SJSA1 (cell line): ENCODE data around the gene CALD1. TPM values are rescaled to one million over a fixed set of nuclear protein-coding genes. Genes with fewer than 3 reads are reported as not detected.
A peak's percentile ranks its signal among the peaks of the same experiment; 100 is the strongest.
"Not testable (repeated sequence)": the region's sequence is repeated elsewhere in the genome, so short reads cannot be mapped to it uniquely, and the experiment has no call there.

Experiments
- DNase-seq, 2 experiments: peaks; one replicate each; pipeline ENCODE4 v3.0.0-alpha.2; 2015 to 2020; ENCODE audit warnings: low spot score in 2 of 2, low read depth in 1 of 2
- H3K27ac ChIP-seq: fragments of 250-450 bp; sonication (Bioruptor Pico); 2 replicates; pipeline ENCODE4 v1.5.1; 2020; ENCODE audit warnings: mild to moderate bottlenecking, moderate library complexity
- H3K27me3 ChIP-seq: fragments of 250-450 bp; sonication (Bioruptor Pico); replicated peaks from 2 replicates; pipeline ENCODE4 v1.5.1; 2020; ENCODE audit warnings: mild to moderate bottlenecking, moderate library complexity
- H3K36me3 ChIP-seq: fragments of 250-450 bp; sonication (Bioruptor Pico); 2 replicates; pipeline ENCODE4 v1.5.1; 2020; ENCODE audit warnings: mild to moderate bottlenecking
- H3K4me1 ChIP-seq: fragments of 250-450 bp; sonication (Bioruptor Pico); replicated peaks from 2 replicates; pipeline ENCODE4 v1.6.1; 2021; ENCODE audit warnings: mild to moderate bottlenecking
- H3K4me3 ChIP-seq: fragments of 250-450 bp; sonication (Bioruptor Pico); 2 replicates; pipeline ENCODE4 v1.5.1; 2020; ENCODE audit warnings: mild to moderate bottlenecking
- H3K9me3 ChIP-seq: fragments of 250-450 bp; sonication (Bioruptor Pico); replicated peaks from 2 replicates; pipeline ENCODE4 v1.5.1; 2020; ENCODE audit warnings: mild to moderate bottlenecking
- total RNA-seq: library from RNA; depleted of rRNA; stranded (reverse); fragments of >200 nt; shearing (Covaris generic); gene quantifications from 2 replicates; pipeline ENCODE4 v1.2.3, GENCODE V29; 2014

The CALD1 gene
- total RNA-seq, 1 experiment from 2014 or later: 544 TPM

GRCh38 chr7:134948736-134949135, 169.3 kb downstream of the CALD1 start:
- H3K4me3 ChIP-seq: no peak overlapping the region
- no peak for DNase-seq
- no peaks in the 10 kb centered on the region for H3K27me3 ChIP-seq
- H3K27ac ChIP-seq: no peak overlapping the region
- no peaks in the 10 kb centered on the region for H3K9me3 ChIP-seq
- H3K4me1 ChIP-seq: no peaks in the 10 kb centered on the region
- H3K36me3 ChIP-seq: peaks cover 96% of the 10 kb centered on the region

- H3K4me1 ChIP-seq: no peaks in the 10 kb centered on the region
- peaks cover 96% of the 10 kb centered on the region for H3K36me3 ChIP-seq
- no peak for DNase-seq
- no peak overlapping the region for H3K27ac ChIP-seq
- no peak overlapping the region for H3K4me3 ChIP-seq
- no peaks in the 10 kb centered on the region for H3K27me3 ChIP-seq
- H3K9me3 ChIP-seq: no peaks in the 10 kb centered on the region
Observed at GRCh38 chr7:134949171-134949570, 169.7 kb downstream of the CALD1 start.

GRCh38 chr7:134954197-134955082, 175.0 kb downstream of the CALD1 start:
- H3K36me3 ChIP-seq: peaks cover 97% of the 10 kb centered on the region
- DNase-seq: no peak
- no peak overlapping the region for H3K27ac ChIP-seq

GRCh38 chr7:134957005-134957404, 177.6 kb downstream of the CALD1 start:
- no peak overlapping the region for H3K27ac ChIP-seq
- no peaks in the 10 kb centered on the region for H3K4me1 ChIP-seq
- no peak for DNase-seq
- H3K9me3 ChIP-seq: no peaks in the 10 kb centered on the region
- H3K4me3 ChIP-seq: no peak overlapping the region
- no peaks in the 10 kb centered on the region for H3K27me3 ChIP-seq
- peaks cover 97% of the 10 kb centered on the region for H3K36me3 ChIP-seq

More at GRCh38 chr7:134954197-134955082, 175.0 kb downstream of the CALD1 start:
- H3K4me1 ChIP-seq: no peaks in the 10 kb centered on the region
- H3K27me3 ChIP-seq: no peaks in the 10 kb centered on the region
- H3K9me3 ChIP-seq: no peaks in the 10 kb centered on the region
- no peak overlapping the region for H3K4me3 ChIP-seq

GRCh38 chr7:134959810-134960209, 180.4 kb downstream of the CALD1 start:
- peaks cover 97% of the 10 kb centered on the region for H3K36me3 ChIP-seq
- H3K4me3 ChIP-seq: no peak overlapping the region
- no peaks in the 10 kb centered on the region for H3K27me3 ChIP-seq
- no peak overlapping the region for H3K27ac ChIP-seq
- no peak for DNase-seq
- H3K9me3 ChIP-seq: no peaks in the 10 kb centered on the region
- H3K4me1 ChIP-seq: no peaks in the 10 kb centered on the region

GRCh38 chr7:134962270-134962780, 182.9 kb downstream of the CALD1 start:
- H3K27ac ChIP-seq: no peak overlapping the region
- no peaks in the 10 kb centered on the region for H3K4me1 ChIP-seq
- H3K27me3 ChIP-seq: no peaks in the 10 kb centered on the region
- DNase-seq: no peak
- no peaks in the 10 kb centered on the region for H3K9me3 ChIP-seq
- H3K4me3 ChIP-seq: no peak overlapping the region
- H3K36me3 ChIP-seq: peaks cover 97% of the 10 kb centered on the region

- Histone ChIP-seq H3K27me3 (no peaks in the 10 kb centered on the region), H3K36me3 (peaks cover 97% of the 10 kb centered on the region), H3K27ac (no peak overlapping the region), H3K9me3 (no peaks in the 10 kb centered on the region), H3K4me3 (no peak overlapping the region), H3K4me1 (no peaks in the 10 kb centered on the region)
- no peak for DNase-seq
Observed at GRCh38 chr7:134963036-134963435, 183.6 kb downstream of the CALD1 start.

- Histone ChIP-seq H3K4me1 (no peaks in the 10 kb centered on the region), H3K4me3 (no peak overlapping the region), H3K27me3 (no peaks in the 10 kb centered on the region), H3K9me3 (no peaks in the 10 kb centered on the region), H3K36me3 (peaks cover 82% of the 10 kb centered on the region), H3K27ac (no peak overlapping the region)
- DNase-seq: no peak
Observed at GRCh38 chr7:134966691-134967090, 187.3 kb downstream of the CALD1 start.

GRCh38 chr7:134968110-134968509, 188.7 kb downstream of the CALD1 start:
- H3K4me3 ChIP-seq: no peak overlapping the region
- no peaks in the 10 kb centered on the region for H3K4me1 ChIP-seq
- H3K36me3 ChIP-seq: peaks cover 68% of the 10 kb centered on the region

GRCh38 chr7:134981645-134982044, 202.2 kb downstream of the CALD1 start:
- not testable (repeated sequence) for H3K4me1 ChIP-seq, H3K36me3 ChIP-seq, H3K4me3 ChIP-seq, H3K27ac ChIP-seq, H3K9me3 ChIP-seq, DNase-seq, H3K27me3 ChIP-seq

More at GRCh38 chr7:134968110-134968509, 188.7 kb downstream of the CALD1 start:
- no peak overlapping the region for H3K27ac ChIP-seq
- DNase-seq: no peak
- no peaks in the 10 kb centered on the region for H3K9me3 ChIP-seq
- no peaks in the 10 kb centered on the region for H3K27me3 ChIP-seq

- Histone ChIP-seq H3K4me3 (peak overlapping the region; percentile 81), H3K4me1 (0 out of 2 replicates have a peak, but pooled peaks cover 11% of the 10 kb centered on the region)
- DNase-seq: no peak
Observed at GRCh38 chr7:134985894-134986362, 206.5 kb downstream of the CALD1 start.

GRCh38 chr7:134986363-134987251, 207.2 kb downstream of the CALD1 start, which contains the start of gene AGBL3:
TSS of gene AGBL3 (plus strand) at chr7:134986508. CDS start at chr7:134987934, 1,426 bp downstream.
- H3K27me3 ChIP-seq: no peaks in the 10 kb centered on the region
- H3K4me1 ChIP-seq: peaks cover 15% of the 10 kb centered on the region
- peak; percentile 95 to 97 for DNase-seq
- H3K9me3 ChIP-seq: no peaks in the 10 kb centered on the region
- H3K36me3 ChIP-seq: peaks cover 3% of the 10 kb centered on the region; the same call in 1 of the 2 replicates
- H3K4me3 ChIP-seq: peak within 1 kb of the TSS; percentile 81
- peak within 1 kb of the TSS; percentile 66 for H3K27ac ChIP-seq

More at GRCh38 chr7:134985894-134986362, 206.5 kb downstream of the CALD1 start:
- Histone ChIP-seq H3K36me3 (peaks cover 3% of the 10 kb centered on the region; the same call in 1 of the 2 replicates), H3K27me3 (no peaks in the 10 kb centered on the region), H3K27ac (peak overlapping the region; percentile 66), H3K9me3 (no peaks in the 10 kb centered on the region)

- no peak for DNase-seq
Observed at GRCh38 chr7:134988161-134988560, 208.7 kb downstream of the CALD1 start.

More at GRCh38 chr7:134988161-134988560, 208.7 kb downstream of the CALD1 start:
- no peaks in the 10 kb centered on the region for H3K9me3 ChIP-seq
- no peak overlapping the region for H3K4me3 ChIP-seq
- H3K27me3 ChIP-seq: no peaks in the 10 kb centered on the region
- no peak overlapping the region for H3K27ac ChIP-seq
- peaks cover 3% of the 10 kb centered on the region; the same call in 1 of the 2 replicates for H3K36me3 ChIP-seq
- H3K4me1 ChIP-seq: peaks cover 24% of the 10 kb centered on the region
